Caco-2 (cell line): ENCODE measurements around the gene PLBD2. TPM values are rescaled to one million over a fixed set of nuclear protein-coding genes. Genes with fewer than 3 reads are reported as not detected.
"Not testable (repeated sequence)": the region's sequence is repeated elsewhere in the genome, so short reads cannot be mapped to it uniquely, and the experiment has no call there.

Experiments used
- BruUV-seq: library from RNA; stranded (reverse); fragments of 400-500 nt; replicated peaks from 2 replicates; lab custom pipeline; 2021; lab: Mats Ljungman, UMichigan
- CTCF ChIA-PET: fragments of 300-600 bp; sonication (Branson Sonifier 250); formaldehyde crosslinking; loops from one replicate; lab custom pipeline; 2022; ENCODE audit warnings: antibody characterized with exemption; lab: Charles Lee
- POLR2A ChIA-PET: fragments of 300-600 bp; sonication (Branson Sonifier 250); formaldehyde crosslinking; loops from one replicate; lab custom pipeline; 2022; ENCODE audit warnings: antibody characterized with exemption; lab: Charles Lee
- DNase-seq, 2 experiments: peaks; one replicate each; pipeline versions ENCODE4 v3.0.0 to v3.0.0-alpha.2; 2020 to 2022
- H3K27me3 ChIP-seq: replicated peaks from 2 replicates; pipeline ENCODE4 v1.6.0; 2011; ENCODE audit warnings: low read length; ENCODE audit not compliant: control insufficient read depth, insufficient read depth
- H3K36me3 ChIP-seq: 2 replicates; pipeline ENCODE4 v1.5.1; 2011; ENCODE audit warnings: low read length; ENCODE audit not compliant: control insufficient read depth, insufficient read depth
- H3K4me1 ChIP-seq: fragments of 250-450 bp; sonication (Bioruptor Pico); 2 replicates; pipeline ENCODE4 v1.5.1; 2020; ENCODE audit warnings: mild to moderate bottlenecking
- H3K4me3 ChIP-seq: 2 replicates; pipeline ENCODE4 v1.5.1; 2011; ENCODE audit warnings: low read depth, mild to moderate bottlenecking, control low read depth, low read length
- H3K9me3 ChIP-seq: fragments of 250-450 bp; sonication (Bioruptor Pico); 2 replicates; pipeline ENCODE4 v1.5.1; 2020; ENCODE audit warnings: mild to moderate bottlenecking, moderate library complexity
- H3K27ac Mint-ChIP-seq: one replicate; pipeline ENCODE4 v1.8.0; 2022; ENCODE audit warnings: mixed read lengths; ENCODE audit not compliant: unreplicated experiment
- H3K27me3 Mint-ChIP-seq: one replicate; pipeline ENCODE4 v1.8.0; 2022; ENCODE audit warnings: mixed read lengths; ENCODE audit not compliant: insufficient read depth, unreplicated experiment
- H3K36me3 Mint-ChIP-seq: one replicate; pipeline ENCODE4 v1.8.0; 2022; ENCODE audit warnings: mild to moderate bottlenecking, mixed read lengths; ENCODE audit not compliant: insufficient read depth, unreplicated experiment
- H3K4me1 Mint-ChIP-seq: one replicate; pipeline ENCODE4 v1.8.0; 2022; ENCODE audit warnings: low read depth, mixed read lengths; ENCODE audit not compliant: unreplicated experiment
- H3K4me3 Mint-ChIP-seq: one replicate; pipeline ENCODE4 v1.8.0; 2022; ENCODE audit warnings: mild to moderate bottlenecking, moderate library complexity, mixed read lengths; ENCODE audit not compliant: unreplicated experiment
- H3K9me3 Mint-ChIP-seq: one replicate; pipeline ENCODE4 v1.8.0; 2022; ENCODE audit warnings: mixed read lengths; ENCODE audit not compliant: unreplicated experiment
- intact Hi-C: fragments of 100-400 bp; cut with micrococcal nuclease; formaldehyde crosslinking; loops from one replicate; pipeline ENCODE4 v1.10.0; 2022; ENCODE audit not compliant: unreplicated experiment
- total RNA-seq: library from RNA; stranded (reverse); gene quantifications from 2 replicates; pipeline ENCODE4 v1.2.3, GENCODE V29; 2022
- TF ChIP-seq, protein P1 (sequence below), 2 experiments: fragments of 200-600 bp in 1 of 2; IDR thresholded peaks; 1 replicate in 1 of 2; 2 replicates in 1 of 2; pipeline versions ENCODE4 v1.5.1 to v1.8.0; 2011 to 2022; ENCODE audit warnings: antibody characterized with exemption in 1 of 2, control low read depth in 1 of 2, inconsistent platforms in 1 of 2, low read depth in 1 of 2, low read length in 1 of 2, mild to moderate bottlenecking in 1 of 2, moderate library complexity in 1 of 2; ENCODE audit not compliant: insufficient read depth in 1 of 2, severe bottlenecking in 1 of 2, unreplicated experiment in 1 of 2

The PLBD2 gene
- total RNA-seq, 1 experiment from 2014 or later = 43.1 TPM

DNA sequence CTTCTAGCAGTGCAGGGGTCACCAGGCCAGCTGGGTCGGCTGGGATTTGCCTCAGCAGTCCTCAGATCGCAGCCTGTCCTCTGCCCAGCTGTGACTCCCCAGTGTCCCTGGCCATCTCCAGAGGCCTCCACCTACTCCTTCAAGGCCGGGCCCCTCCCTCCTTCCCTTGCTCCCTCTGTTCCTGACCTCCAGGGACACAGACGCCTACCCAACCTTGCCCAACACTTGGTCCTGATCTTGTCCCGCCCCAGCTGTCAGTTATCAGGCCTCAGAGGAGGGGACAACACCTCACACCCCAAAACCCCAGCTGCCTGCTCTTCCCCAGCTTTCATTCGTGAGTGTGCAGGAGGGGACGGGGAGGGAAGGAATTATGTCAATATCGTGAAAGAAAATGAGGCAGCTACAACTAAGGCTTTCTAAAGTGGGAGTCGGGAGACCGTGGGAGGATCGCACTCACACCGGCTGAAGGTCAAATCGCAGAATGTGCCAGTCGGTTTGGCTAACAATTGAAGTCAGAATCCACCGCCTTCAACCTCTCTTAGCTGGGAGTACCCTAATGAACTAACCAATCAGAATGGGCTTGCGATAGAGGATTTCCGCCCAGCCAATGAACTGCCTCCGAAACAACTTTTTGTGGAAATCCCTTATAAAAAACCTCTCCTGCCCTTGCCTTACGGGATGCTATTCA lies 9.4 kb upstream of the PLBD2 start:
- POLR2A ChIA-PET = no interaction called here
- no peaks in the 10 kb centered on the region for H3K27me3 ChIP-seq
- H3K4me1 Mint-ChIP-seq = no peaks in the 10 kb centered on the region
- BruUV-seq = no TSS peak
- intact Hi-C loops = no loop called here
- H3K27me3 Mint-ChIP-seq = peaks cover 3% of the 10 kb centered on the region
- H3K27ac Mint-ChIP-seq = no peak overlapping the region
- no peaks in the 10 kb centered on the region for H3K36me3 Mint-ChIP-seq
- no peaks in the 10 kb centered on the region for H3K4me1 ChIP-seq
- no peaks in the 10 kb centered on the region for H3K36me3 ChIP-seq
- TF ChIP-seq, protein P1, sequence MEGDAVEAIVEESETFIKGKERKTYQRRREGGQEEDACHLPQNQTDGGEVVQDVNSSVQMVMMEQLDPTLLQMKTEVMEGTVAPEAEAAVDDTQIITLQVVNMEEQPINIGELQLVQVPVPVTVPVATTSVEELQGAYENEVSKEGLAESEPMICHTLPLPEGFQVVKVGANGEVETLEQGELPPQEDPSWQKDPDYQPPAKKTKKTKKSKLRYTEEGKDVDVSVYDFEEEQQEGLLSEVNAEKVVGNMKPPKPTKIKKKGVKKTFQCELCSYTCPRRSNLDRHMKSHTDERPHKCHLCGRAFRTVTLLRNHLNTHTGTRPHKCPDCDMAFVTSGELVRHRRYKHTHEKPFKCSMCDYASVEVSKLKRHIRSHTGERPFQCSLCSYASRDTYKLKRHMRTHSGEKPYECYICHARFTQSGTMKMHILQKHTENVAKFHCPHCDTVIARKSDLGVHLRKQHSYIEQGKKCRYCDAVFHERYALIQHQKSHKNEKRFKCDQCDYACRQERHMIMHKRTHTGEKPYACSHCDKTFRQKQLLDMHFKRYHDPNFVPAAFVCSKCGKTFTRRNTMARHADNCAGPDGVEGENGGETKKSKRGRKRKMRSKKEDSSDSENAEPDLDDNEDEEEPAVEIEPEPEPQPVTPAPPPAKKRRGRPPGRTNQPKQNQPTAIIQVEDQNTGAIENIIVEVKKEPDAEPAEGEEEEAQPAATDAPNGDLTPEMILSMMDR (IDR thresholded peaks at IDR 0.05; ENCODE audit: insufficient read depth in 1 of 2, low read depth in 1 of 2, low read length in 1 of 2, severe bottlenecking in 1 of 2, unreplicated experiment in 1 of 2) = no peak
- no peaks in the 10 kb centered on the region for H3K9me3 ChIP-seq
- no peak overlapping the region for H3K4me3 Mint-ChIP-seq
- H3K9me3 Mint-ChIP-seq = no peaks in the 10 kb centered on the region
- DNase-seq = no peak
- H3K4me3 ChIP-seq = no peak overlapping the region
- CTCF ChIA-PET = no interaction called here

DNA sequence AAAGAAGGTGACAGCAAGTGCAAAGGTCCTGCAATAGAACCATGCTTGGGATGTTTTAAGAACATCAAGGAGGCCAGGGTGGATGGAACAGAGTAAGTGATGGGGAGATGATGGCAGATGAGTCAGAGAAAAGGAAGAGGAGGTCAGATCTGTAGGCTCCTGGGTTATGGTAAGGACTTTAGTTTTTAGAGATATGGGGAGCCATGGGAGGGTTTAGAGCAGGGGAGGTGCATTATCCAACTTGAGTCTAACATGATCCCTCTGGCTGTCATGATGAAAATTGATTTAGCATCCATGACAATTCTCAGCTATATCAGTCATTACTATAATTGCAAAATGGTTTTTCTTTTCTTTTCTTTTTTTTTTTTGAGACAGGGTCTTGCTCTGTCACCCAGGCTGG lies 7.3 kb upstream of the PLBD2 start:
- H3K27me3 ChIP-seq = no peaks in the 10 kb centered on the region
- BruUV-seq = no TSS peak
- H3K9me3 ChIP-seq = no peaks in the 10 kb centered on the region
- Mint-ChIP-seq H3K36me3 (no peaks in the 10 kb centered on the region), H3K27ac (no peak overlapping the region), H3K4me3 (no peak overlapping the region), H3K27me3 (peaks cover 3% of the 10 kb centered on the region), H3K9me3 (no peaks in the 10 kb centered on the region), H3K4me1 (peaks cover under 1% of the 10 kb centered on the region)
- no peak for DNase-seq
- ChIA-PET CTCF (no interaction called here), POLR2A (no interaction called here)
- H3K4me1 ChIP-seq = no peaks in the 10 kb centered on the region
- no peak overlapping the region for H3K4me3 ChIP-seq
- TF ChIP-seq, protein P1 (IDR thresholded peaks at IDR 0.05; ENCODE audit: insufficient read depth in 1 of 2, low read depth in 1 of 2, low read length in 1 of 2, severe bottlenecking in 1 of 2, unreplicated experiment in 1 of 2) = no peak
- intact Hi-C loops = no loop called here
- no peaks in the 10 kb centered on the region for H3K36me3 ChIP-seq

DNA sequence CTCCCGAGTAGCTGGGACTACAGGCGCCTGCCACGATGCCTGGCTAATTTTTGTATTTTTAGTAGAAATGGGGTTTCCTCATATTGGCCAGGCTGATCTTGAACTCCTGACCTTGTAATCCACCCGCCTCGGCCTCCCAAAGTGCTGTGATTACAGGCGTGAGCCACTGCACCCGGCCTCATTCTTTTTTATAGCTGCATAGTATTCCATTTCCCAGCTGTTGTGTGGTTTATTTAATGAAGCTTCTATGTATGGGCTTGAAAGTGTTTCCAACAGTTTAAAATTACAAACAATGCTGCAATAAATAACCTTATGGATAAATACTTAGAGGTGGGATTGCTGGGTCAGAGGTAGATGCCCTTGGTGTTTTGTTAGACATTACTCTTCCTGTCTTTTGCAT lies 4.2 kb upstream of the PLBD2 start:
- H3K4me3 Mint-ChIP-seq = not testable (repeated sequence)

More for the DNA sequence above, 4.2 kb upstream of the PLBD2 start:
- intact Hi-C loops, POLR2A ChIA-PET, H3K36me3 Mint-ChIP-seq, H3K27me3 Mint-ChIP-seq, CTCF ChIA-PET, H3K9me3 ChIP-seq, H3K27me3 ChIP-seq, H3K9me3 Mint-ChIP-seq, H3K36me3 ChIP-seq, H3K4me3 ChIP-seq, BruUV-seq, H3K27ac Mint-ChIP-seq, DNase-seq: not testable (repeated sequence)
- H3K4me1 ChIP-seq = peaks cover 10% of the 10 kb centered on the region
- H3K4me1 Mint-ChIP-seq = peaks cover 13% of the 10 kb centered on the region
